ENCODE data around the gene ROS1.

ROS1 gene

DNA sequence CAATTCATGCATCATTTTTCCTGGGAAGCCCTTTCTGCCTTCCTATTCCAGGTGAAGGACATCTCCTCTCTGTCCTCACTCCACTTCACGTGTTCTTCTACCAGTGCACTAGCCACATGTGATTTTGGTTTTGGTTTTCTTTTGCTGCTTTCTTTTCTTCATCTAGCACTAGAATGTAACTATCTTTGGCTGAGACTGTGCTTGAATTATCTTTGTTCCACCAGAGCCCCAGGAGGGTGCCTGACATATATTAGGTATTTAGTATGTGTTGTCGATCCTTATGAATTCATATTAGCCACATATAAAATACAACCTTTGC lies 80.5 kb downstream of the ROS1 start:
- 0 out of 2 replicates have a peak overlapping the region, but pooled peaks have one; percentile 67 for H2AFZ ChIP-seq (ENCODE audit: low read depth, low read length)
- H3K36me3 ChIP-seq (replicated peaks; ENCODE audit: low read depth, low read length), result no peaks in the 10 kb centered on the region
- no peak for TF ChIP-seq EZH2phosphoT487 (IDR thresholded peaks at IDR 0.05; ENCODE audit: low read depth)
- TF ChIP-seq, protein P1, sequence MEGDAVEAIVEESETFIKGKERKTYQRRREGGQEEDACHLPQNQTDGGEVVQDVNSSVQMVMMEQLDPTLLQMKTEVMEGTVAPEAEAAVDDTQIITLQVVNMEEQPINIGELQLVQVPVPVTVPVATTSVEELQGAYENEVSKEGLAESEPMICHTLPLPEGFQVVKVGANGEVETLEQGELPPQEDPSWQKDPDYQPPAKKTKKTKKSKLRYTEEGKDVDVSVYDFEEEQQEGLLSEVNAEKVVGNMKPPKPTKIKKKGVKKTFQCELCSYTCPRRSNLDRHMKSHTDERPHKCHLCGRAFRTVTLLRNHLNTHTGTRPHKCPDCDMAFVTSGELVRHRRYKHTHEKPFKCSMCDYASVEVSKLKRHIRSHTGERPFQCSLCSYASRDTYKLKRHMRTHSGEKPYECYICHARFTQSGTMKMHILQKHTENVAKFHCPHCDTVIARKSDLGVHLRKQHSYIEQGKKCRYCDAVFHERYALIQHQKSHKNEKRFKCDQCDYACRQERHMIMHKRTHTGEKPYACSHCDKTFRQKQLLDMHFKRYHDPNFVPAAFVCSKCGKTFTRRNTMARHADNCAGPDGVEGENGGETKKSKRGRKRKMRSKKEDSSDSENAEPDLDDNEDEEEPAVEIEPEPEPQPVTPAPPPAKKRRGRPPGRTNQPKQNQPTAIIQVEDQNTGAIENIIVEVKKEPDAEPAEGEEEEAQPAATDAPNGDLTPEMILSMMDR (IDR thresholded peaks at IDR 0.05; ENCODE audit: low read depth, low read length), result no peak
- no peaks in the 10 kb centered on the region for H3K27me3 ChIP-seq (ENCODE audit: low read depth, low read length)
- H3K79me2 ChIP-seq (ENCODE audit: low read length), result no peaks in the 10 kb centered on the region
- no peak overlapping the region for H3K27ac ChIP-seq (ENCODE audit: low read length)
- peaks cover 6% of the 10 kb centered on the region for H3K4me1 ChIP-seq (ENCODE audit: low read length)
- no peak overlapping the region for H3K9ac ChIP-seq (ENCODE audit: low read length)
- H3K4me3 ChIP-seq (ENCODE audit: low read length), result 0 out of 2 replicates have a peak overlapping the region, but pooled peaks have one; percentile 7
- no peaks in the 10 kb centered on the region for H3K9me3 ChIP-seq (ENCODE audit: insufficient read depth, low read length)
- peak overlapping the region; percentile 34 for H3K4me2 ChIP-seq (ENCODE audit: low read length)
- H4K20me1 ChIP-seq (ENCODE audit: insufficient read depth, low read length), result no peaks in the 10 kb centered on the region

GRCh38 chr6:117344444-117345291 lies 81.1 kb downstream of the ROS1 start:
- no peak overlapping the region for H3K9ac ChIP-seq (ENCODE audit: low read length)
- 0 out of 2 replicates have a peak overlapping the region, but pooled peaks have one; percentile 67 for H2AFZ ChIP-seq (ENCODE audit: low read depth, low read length)
- H3K27ac ChIP-seq (ENCODE audit: low read length), result no peak overlapping the region
- no peaks in the 10 kb centered on the region for H3K36me3 ChIP-seq (replicated peaks; ENCODE audit: low read depth, low read length)
- H3K4me1 ChIP-seq (ENCODE audit: low read length), result peaks cover 6% of the 10 kb centered on the region
- peak overlapping the region; percentile 34 for H3K4me2 ChIP-seq (ENCODE audit: low read length)
- no peaks in the 10 kb centered on the region for H4K20me1 ChIP-seq (ENCODE audit: insufficient read depth, low read length)
- no peaks in the 10 kb centered on the region for H3K79me2 ChIP-seq (ENCODE audit: low read length)
- 0 out of 2 replicates have a peak overlapping the region, but pooled peaks have one; percentile 7 for H3K4me3 ChIP-seq (ENCODE audit: low read length)
- no peaks in the 10 kb centered on the region for H3K27me3 ChIP-seq (ENCODE audit: low read depth, low read length)
- no peak for TF ChIP-seq EZH2phosphoT487 (IDR thresholded peaks at IDR 0.05; ENCODE audit: low read depth)
- TF ChIP-seq, protein P1 (IDR thresholded peaks at IDR 0.05; ENCODE audit: low read depth, low read length), result no peak
- no peaks in the 10 kb centered on the region for H3K9me3 ChIP-seq (ENCODE audit: insufficient read depth, low read length)

DNA sequence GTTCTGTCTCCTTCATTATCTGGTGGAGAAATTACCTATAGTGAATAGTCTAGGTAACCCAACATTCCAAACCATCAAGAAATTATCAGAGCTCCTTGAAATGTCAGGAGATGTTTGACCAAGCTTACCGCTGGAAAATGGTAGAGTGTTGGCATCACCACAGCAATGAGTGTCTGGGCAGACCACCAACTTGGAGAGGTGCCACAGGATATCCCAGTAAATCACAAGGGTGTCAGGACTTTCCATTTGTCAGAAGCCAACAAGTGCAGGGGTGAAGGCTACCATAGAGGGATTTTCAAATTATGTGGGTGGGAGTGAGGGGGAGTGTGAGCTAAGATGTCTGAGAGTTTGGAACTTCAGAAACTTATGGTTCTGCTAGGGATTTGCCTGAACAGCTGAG lies 87.2 kb downstream of the ROS1 start:
- no peaks in the 10 kb centered on the region for H4K20me1 ChIP-seq (ENCODE audit: insufficient read depth, low read length)
- no peaks in the 10 kb centered on the region for H3K27me3 ChIP-seq (ENCODE audit: low read depth, low read length)
- no peaks in the 10 kb centered on the region for H3K79me2 ChIP-seq (ENCODE audit: low read length)
- no peak overlapping the region for H2AFZ ChIP-seq (ENCODE audit: low read depth, low read length)
- no peaks in the 10 kb centered on the region for H3K36me3 ChIP-seq (replicated peaks; ENCODE audit: low read depth, low read length)
- no peak overlapping the region for H3K4me3 ChIP-seq (ENCODE audit: low read length)
- no peaks in the 10 kb centered on the region for H3K9me3 ChIP-seq (ENCODE audit: insufficient read depth, low read length)
- H3K4me1 ChIP-seq (ENCODE audit: low read length), result no peaks in the 10 kb centered on the region
- H3K9ac ChIP-seq (ENCODE audit: low read length), result no peak overlapping the region
- H3K27ac ChIP-seq (ENCODE audit: low read length), result no peak overlapping the region
- no peak overlapping the region for H3K4me2 ChIP-seq (ENCODE audit: low read length)
- TF ChIP-seq, protein P1 (IDR thresholded peaks at IDR 0.05; ENCODE audit: low read depth, low read length), result no peak
- TF ChIP-seq EZH2phosphoT487 (IDR thresholded peaks at IDR 0.05; ENCODE audit: low read depth), result no peak

- H4K20me1 ChIP-seq (ENCODE audit: insufficient read depth, low read length), result no peaks in the 10 kb centered on the region
- H2AFZ ChIP-seq (ENCODE audit: low read depth, low read length), result no peak overlapping the region
- H3K4me1 ChIP-seq (ENCODE audit: low read length), result no peaks in the 10 kb centered on the region
- H3K27me3 ChIP-seq (ENCODE audit: low read depth, low read length), result no peaks in the 10 kb centered on the region
- no peak for TF ChIP-seq EZH2phosphoT487 (IDR thresholded peaks at IDR 0.05; ENCODE audit: low read depth)
- TF ChIP-seq, protein P1 (IDR thresholded peaks at IDR 0.05; ENCODE audit: low read depth, low read length), result no peak
- no peaks in the 10 kb centered on the region for H3K36me3 ChIP-seq (replicated peaks; ENCODE audit: low read depth, low read length)
- H3K79me2 ChIP-seq (ENCODE audit: low read length), result no peaks in the 10 kb centered on the region
- H3K4me2 ChIP-seq (ENCODE audit: low read length), result no peak overlapping the region
- H3K9me3 ChIP-seq (ENCODE audit: insufficient read depth, low read length), result no peaks in the 10 kb centered on the region
- no peak overlapping the region for H3K27ac ChIP-seq (ENCODE audit: low read length)
- H3K9ac ChIP-seq (ENCODE audit: low read length), result no peak overlapping the region
- H3K4me3 ChIP-seq (ENCODE audit: low read length), result no peak overlapping the region
Observed at GRCh38 chr6:117329926-117330325, 95.8 kb downstream of the ROS1 start.

Measured in OCI-LY3 (cell line).